Spinal cord (tissue), 10 donors: ENCODE results near the gene PAK4. TPM values are rescaled to one million over a fixed set of nuclear protein-coding genes. Genes with fewer than 3 reads are reported as not detected.
"Not testable (repeated sequence)": the region's sequence is repeated elsewhere in the genome, so short reads cannot be mapped to it uniquely, and the experiment has no call there.

ENCODE experiments used
- DNase-seq, 6 donors: peaks; one replicate each; pipeline versions ENCODE4 v3.0.0 to v3.0.0-alpha.2; 2013 to 2015; ENCODE audit warnings: low spot score in 6 of 6, low read depth in 4 of 6
- H3K27ac ChIP-seq: one replicate; pipeline ENCODE4 v1.5.1; 2013; ENCODE audit warnings: low read depth, low read length, control low read depth
- H3K27me3 ChIP-seq: one replicate; pipeline ENCODE4 v1.6.1; 2013; ENCODE audit warnings: low read length; ENCODE audit not compliant: control insufficient read depth, insufficient read depth
- H3K36me3 ChIP-seq: one replicate; pipeline ENCODE4 v1.6.1; 2013; ENCODE audit warnings: low read length; ENCODE audit not compliant: control insufficient read depth, insufficient read depth
- H3K4me1 ChIP-seq: one replicate; pipeline ENCODE4 v1.6.1; 2013; ENCODE audit warnings: low read length; ENCODE audit not compliant: control insufficient read depth, insufficient read depth
- H3K4me3 ChIP-seq: one replicate; pipeline ENCODE4 v1.5.1; 2013; ENCODE audit warnings: low read depth, low read length, control low read depth
- H3K9me3 ChIP-seq: one replicate; pipeline ENCODE4 v1.6.1; 2013; ENCODE audit warnings: low read length; ENCODE audit not compliant: control insufficient read depth, insufficient read depth
- WGBS: methylation state at CpG from one replicate; pipeline ENCODE4 v1.1.5; 2013; ENCODE audit warnings: missing lambda C conversion rate; ENCODE audit not compliant: insufficient coverage; 5-methylcytosine and 5-hydroxymethylcytosine counted together
- polyA plus RNA-seq, 2 donors: library from polyadenylated mRNA; unstranded; fragments of 120-200 nt; gene quantifications; one replicate each; pipeline ENCODE4 v1.2.1, GENCODE V29; 2013; ENCODE audit not compliant: insufficient read length in 2 of 2
- total RNA-seq, 2 donors: library from RNA; depleted of rRNA in 1 of 2; stranded (reverse); fragments of 120-200 nt in 1 of 2; fragments of >200 nt in 1 of 2; gene quantifications; one replicate each; pipeline versions ENCODE4 v1.2.3 to v1.2.4, GENCODE V29; 2013 to 2014
- donor health status: healthy.

The PAK4 gene
- total and polyA plus RNA-seq, 4 donors = 3.0 to 39.4 (median 22.0) TPM

- Histone ChIP-seq H3K4me3 (no peak overlapping the region), H3K27ac (no peak overlapping the region), H3K9me3 (no peaks in the 10 kb centered on the region), H3K36me3 (no peaks in the 10 kb centered on the region), H3K27me3 (no peaks in the 10 kb centered on the region), H3K4me1 (peaks cover 6% of the 10 kb centered on the region)
- whole genome bisulfite sequencing = 85% methylated on average over 13 of the region's 15 CpGs
- no peak for DNase-seq
Observed at GRCh38 chr19:39112338-39112890, 13.2 kb upstream of the PAK4 start.

GRCh38 chr19:39113199-39113598, 12.4 kb upstream of the PAK4 start:
- no peaks in the 10 kb centered on the region for H3K9me3 ChIP-seq
- no peaks in the 10 kb centered on the region for H3K27me3 ChIP-seq
- no peaks in the 10 kb centered on the region for H3K36me3 ChIP-seq
- 83% methylated on average over 10 of the region's 10 CpGs for WGBS
- peaks cover 6% of the 10 kb centered on the region for H3K4me1 ChIP-seq
- DNase-seq = no peak
- H3K27ac ChIP-seq = no peak overlapping the region
- no peak overlapping the region for H3K4me3 ChIP-seq

- WGBS = 90% methylated on average over 8 of the region's 11 CpGs
- Histone ChIP-seq H3K27ac (no peak overlapping the region), H3K4me1 (peaks cover 6% of the 10 kb centered on the region), H3K9me3 (no peaks in the 10 kb centered on the region), H3K27me3 (no peaks in the 10 kb centered on the region), H3K36me3 (no peaks in the 10 kb centered on the region), H3K4me3 (no peak overlapping the region)
- DNase-seq = no peak
Observed at GRCh38 chr19:39115105-39115847, 10.3 kb upstream of the PAK4 start.

- H3K4me1 ChIP-seq, H3K36me3 ChIP-seq, H3K9me3 ChIP-seq, H3K27me3 ChIP-seq, H3K4me3 ChIP-seq, H3K27ac ChIP-seq, DNase-seq: not testable (repeated sequence)
- WGBS = 82% methylated on average over 7 of the region's 8 CpGs
Observed at GRCh38 chr19:39117023-39117422, 8.6 kb upstream of the PAK4 start.

GRCh38 chr19:39119830-39120229, 5.8 kb upstream of the PAK4 start:
- no peak for DNase-seq
- no peak overlapping the region for H3K4me3 ChIP-seq
- no peaks in the 10 kb centered on the region for H3K27me3 ChIP-seq
- 14% methylated on average over 1 of the region's 1 CpG for WGBS
- no peaks in the 10 kb centered on the region for H3K36me3 ChIP-seq
- no peaks in the 10 kb centered on the region for H3K4me1 ChIP-seq
- no peaks in the 10 kb centered on the region for H3K9me3 ChIP-seq
- no peak overlapping the region for H3K27ac ChIP-seq

- Histone ChIP-seq H3K4me3 (no peak overlapping the region), H3K27me3 (no peaks in the 10 kb centered on the region), H3K4me1 (peaks cover 20% of the 10 kb centered on the region), H3K27ac (no peak overlapping the region), H3K9me3 (no peaks in the 10 kb centered on the region), H3K36me3 (peaks cover 8% of the 10 kb centered on the region)
- DNase-seq = no peak
- WGBS = 93% methylated on average over 10 of the region's 18 CpGs
Observed at GRCh38 chr19:39122934-39123731, 2.5 kb upstream of the PAK4 start.

GRCh38 chr19:39124136-39124764, 1.3 kb upstream of the PAK4 start:
- Histone ChIP-seq H3K4me3 (no peak overlapping the region), H3K27me3 (no peaks in the 10 kb centered on the region), H3K27ac (no peak overlapping the region), H3K36me3 (peaks cover 12% of the 10 kb centered on the region), H3K9me3 (no peaks in the 10 kb centered on the region), H3K4me1 (peaks cover 32% of the 10 kb centered on the region)
- DNase-seq = no peak
- WGBS = 89% methylated on average over 4 of the region's 7 CpGs

GRCh38 chr19:39125199-39125553, 410 bp upstream of the PAK4 start:
- WGBS = no CpG with 5 or more reads among the region's 7 CpGs
- peaks cover 37% of the 10 kb centered on the region for H3K4me1 ChIP-seq
- peaks cover 15% of the 10 kb centered on the region for H3K36me3 ChIP-seq
- no peaks in the 10 kb centered on the region for H3K9me3 ChIP-seq
- no peak overlapping the region for H3K27ac ChIP-seq
- DNase-seq = no peak
- no peaks in the 10 kb centered on the region for H3K27me3 ChIP-seq
- peak overlapping the region; percentile 74 for H3K4me3 ChIP-seq

- Histone ChIP-seq H3K36me3 (peaks cover 20% of the 10 kb centered on the region), H3K4me3 (peak overlapping the region; percentile 74), H3K27ac (peak overlapping the region; percentile 67), H3K9me3 (no peaks in the 10 kb centered on the region), H3K4me1 (peaks cover 51% of the 10 kb centered on the region), H3K27me3 (no peaks in the 10 kb centered on the region)
- 28% methylated on average over 12 of the region's 27 CpGs for WGBS
- peak in 1 of 6 donors; percentile 46 for DNase-seq
Observed at GRCh38 chr19:39126312-39127187, 964 bp downstream of the PAK4 start.
